Right ventricle myocardium inferior (tissue), 1 donor: Measurements from ENCODE around the gene TGM1. TPM values are rescaled to one million over a fixed set of nuclear protein-coding genes. Genes with fewer than 3 reads are reported as not detected.
"Not testable (repeated sequence)": the region's sequence is repeated elsewhere in the genome, so short reads cannot be mapped to it uniquely, and the experiment has no call there.

Experiments
- ATAC-seq: fragments of 200-7000 bp; cut with Tn5 transposase; one replicate; pipeline ENCODE4 v1.9.1; 2020; ENCODE audit warnings: mild to moderate bottlenecking, moderate library complexity
- DNase-seq: peaks from one replicate; pipeline ENCODE4 v3.0.0; 2021; ENCODE audit errors: missing footprints
- intact Hi-C: fragments of 100-400 bp; cut with DNase I; formaldehyde crosslinking; loops from one replicate; pipeline ENCODE4 v1.11.0; 2022
- total RNA-seq: library from RNA; stranded (reverse); fragmentation: NEBNext Ultra II Directional; extraction: Animal tissue kit (Norgen Biotek cat#: 25700); gene quantifications from one replicate; pipeline ENCODE4 v1.2.1, GENCODE V29; 2021
- donor health status: DM: no; HTN: yes; CAD: no; lungs with severe emphysema.

Gene TGM1
- total RNA-seq, 1 donor from 2014 or later, result 1.1 TPM

DNA sequence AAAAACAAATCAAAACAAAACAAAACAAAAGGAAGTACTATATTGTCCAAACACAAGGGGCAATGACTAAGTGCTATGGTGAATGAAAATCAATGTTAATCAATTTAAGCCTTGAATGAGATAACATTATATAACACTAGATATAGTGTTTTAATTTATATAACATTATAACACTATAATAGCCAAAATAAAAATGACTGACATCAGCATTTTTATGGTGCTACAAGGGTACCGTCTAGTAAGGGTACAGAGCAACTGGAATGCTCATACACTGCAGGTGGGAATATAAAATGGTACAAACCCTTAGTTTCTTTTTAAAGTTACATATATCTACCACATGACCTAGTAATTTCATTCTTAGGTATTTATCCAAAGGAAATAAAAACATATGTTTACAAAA, 36.5 kb downstream of the TGM1 start:
- DNase-seq, result no peak
- intact Hi-C loops, result no loop called here
- no peak for ATAC-seq

DNA sequence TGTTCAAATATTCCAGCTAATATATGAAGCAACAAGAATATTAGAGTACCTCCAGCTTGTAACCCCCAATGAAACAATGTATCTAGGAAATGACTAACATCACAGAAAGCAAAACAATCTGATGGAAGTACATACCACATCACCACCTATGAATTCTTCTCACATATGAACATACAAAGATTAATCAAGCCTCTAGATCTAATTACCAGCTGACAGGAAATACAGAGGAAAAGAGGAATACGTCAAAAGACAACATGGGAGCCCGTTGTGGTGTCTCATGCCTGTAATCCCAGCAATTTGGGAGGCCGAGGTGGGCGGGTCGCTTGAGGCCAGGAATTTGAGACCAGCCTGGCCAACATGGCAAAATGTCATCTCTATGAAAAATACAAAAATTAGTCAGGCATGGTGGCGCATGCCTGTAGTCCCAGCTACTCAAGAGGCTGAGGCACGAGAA, 38.3 kb downstream of the TGM1 start:
- intact Hi-C loops, result no loop called here
- no peak for ATAC-seq
- DNase-seq, result no peak

- intact Hi-C loops, ATAC-seq, DNase-seq: not testable (repeated sequence)
Observed at GRCh38 chr14:24222987-24223386, 40.0 kb downstream of the TGM1 start.

DNA sequence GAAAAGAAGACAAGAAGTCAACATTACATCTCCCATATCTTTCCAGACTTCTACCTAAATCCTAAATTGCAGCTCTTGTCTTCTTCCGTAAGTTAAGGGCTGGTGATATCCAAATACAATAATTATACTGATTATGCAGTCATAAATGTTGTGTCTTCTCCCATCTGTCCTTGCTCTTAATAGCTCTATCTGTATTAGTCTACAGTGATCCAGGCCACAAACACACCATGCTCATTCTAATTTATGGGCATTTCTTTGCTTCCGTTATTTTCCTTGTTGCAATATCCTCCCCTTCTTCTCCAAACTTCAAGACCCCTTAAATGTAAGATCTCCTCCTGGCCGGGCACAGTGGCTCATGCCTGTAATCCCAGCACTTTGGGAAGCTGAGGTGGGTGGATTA, 43.5 kb downstream of the TGM1 start:
- no peak for DNase-seq
- no peak for ATAC-seq
- intact Hi-C loops, result no loop called here

DNA sequence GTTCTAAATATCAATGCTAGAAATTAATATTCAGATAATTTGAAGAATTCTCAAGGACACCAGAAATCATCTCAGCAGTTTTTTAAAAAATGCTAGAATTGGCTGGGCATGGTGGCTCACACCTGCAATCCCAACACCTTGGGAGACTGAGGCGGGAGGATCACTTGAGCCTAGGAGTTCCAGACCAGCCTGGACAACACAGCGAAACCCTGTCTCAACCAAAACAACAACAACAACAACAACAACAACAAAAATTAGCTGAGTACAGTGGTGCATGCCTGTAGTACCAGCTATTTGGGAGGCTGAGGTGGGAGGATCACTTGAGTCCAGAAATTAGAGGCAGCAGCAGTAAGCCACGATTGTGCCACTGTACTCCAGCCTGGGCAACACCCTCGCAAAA, 43.9 kb downstream of the TGM1 start:
- no peak for DNase-seq
- no peak for ATAC-seq
- intact Hi-C loops, result no loop called here

GRCh38 chr14:24216876-24217275, 46.1 kb downstream of the TGM1 start:
- DNase-seq, ATAC-seq: not testable (repeated sequence)
- intact Hi-C loops, result loop anchor here (2.0 kb wide), 1 partner anchor 16 kb away; the partner anchor contains the start of genes GMPR2 and NEDD8

DNA sequence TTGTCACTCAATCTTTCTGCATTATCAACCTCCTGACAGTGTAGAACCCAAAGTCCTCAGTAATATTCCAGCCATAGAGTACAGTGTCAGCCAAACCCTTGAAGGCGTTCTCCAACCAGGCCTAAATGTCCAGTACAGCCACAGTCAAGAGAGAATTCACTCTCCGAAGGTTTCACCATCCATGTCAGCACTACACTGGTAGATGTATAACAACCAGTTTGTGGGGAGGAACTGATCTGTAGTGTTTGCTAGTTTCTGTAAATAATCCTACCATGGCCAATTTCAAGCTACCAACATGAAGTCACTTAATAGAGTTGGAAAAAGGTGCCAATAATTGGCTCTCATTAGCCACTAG, 46.7 kb downstream of the TGM1 start:
- no peak for ATAC-seq
- no peak for DNase-seq
- intact Hi-C loops, result loop anchor here (2.0 kb wide), 1 partner anchor 16 kb away; the partner anchor contains the start of genes GMPR2 and NEDD8

GRCh38 chr14:24215495-24216344, 47.3 kb downstream of the TGM1 start, which contains the start of gene MDP1:
Gene MDP1 (minus strand): TSS chr14:24216066. CDS start chr14:24215955, 111 bp downstream.
- intact Hi-C loops, result loop anchor here (2.0 kb wide), 2 partner anchors 17 to 27 kb away; partner anchors contain the start of genes GMPR2, NEDD8 and TINF2
- ATAC-seq (peak; percentile 82), DNase-seq (peak; percentile 94)

GRCh38 chr14:24213866-24214662, 48.9 kb downstream of the TGM1 start:
- DNase-seq, result no peak
- no peak for ATAC-seq
- intact Hi-C loops, result loop anchor here (2.0 kb wide), 1 partner anchor 29 kb away; the partner anchor contains the start of gene TINF2

- intact Hi-C loops, result no loop called here
- ATAC-seq, result peak; percentile 91
- DNase-seq, result peak; percentile 98
Observed at GRCh38 chr14:24212924-24213865, 49.8 kb downstream of the TGM1 start, which contains the start of gene CHMP4A. Gene CHMP4A (minus strand): TSS chr14:24213488. CDS start chr14:24213439, 49 bp downstream.

DNA sequence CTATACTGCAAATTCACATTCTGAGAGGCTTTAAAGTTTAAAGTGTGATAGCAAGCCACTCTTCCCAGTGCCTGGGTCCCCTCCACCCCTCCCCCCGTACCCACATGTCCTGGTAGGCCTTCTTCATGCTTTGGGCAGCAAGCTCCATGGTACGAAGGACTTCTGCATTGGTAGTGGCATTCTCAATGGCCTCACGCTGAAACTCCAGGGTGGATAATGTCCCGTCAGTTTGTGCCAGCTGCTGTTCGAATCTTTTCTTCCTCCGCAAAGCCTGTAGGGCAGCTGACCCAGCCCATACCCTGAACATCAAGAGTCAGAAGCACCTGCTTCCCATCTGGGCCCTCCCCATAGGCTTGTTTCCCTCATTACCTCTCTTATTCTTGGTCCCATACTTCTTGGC, 51.7 kb downstream of the TGM1 start:
- ATAC-seq, result no peak
- no peak for DNase-seq
- intact Hi-C loops, result no loop called here

DNA sequence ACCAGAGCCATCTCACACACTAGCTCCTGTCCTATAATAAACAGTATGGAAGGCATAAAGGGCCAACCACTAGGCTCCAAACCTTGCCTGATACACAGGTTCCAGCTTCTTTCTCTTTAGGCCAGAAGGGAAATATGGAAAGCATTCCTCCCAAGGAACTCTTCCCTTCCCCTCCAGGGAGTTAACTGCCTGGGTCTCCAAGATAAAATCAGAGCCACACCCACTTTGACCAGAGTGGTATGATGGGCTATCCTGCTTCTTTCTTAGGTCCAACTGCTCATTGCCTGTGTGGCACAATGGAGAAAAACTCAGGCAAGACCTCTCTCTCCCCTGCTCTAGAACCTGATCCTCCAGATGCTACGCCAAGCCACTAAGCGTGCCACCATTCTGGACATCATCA, 55.4 kb downstream of the TGM1 start:
- DNase-seq (no peak), ATAC-seq (no peak)
- intact Hi-C loops, result no loop called here

- ATAC-seq (no peak), DNase-seq (no peak)
- intact Hi-C loops, result no loop called here
Observed at GRCh38 chr14:24207104-24207551, 55.8 kb downstream of the TGM1 start.

GRCh38 chr14:24206260-24207103, 56.5 kb downstream of the TGM1 start:
- intact Hi-C loops, result no loop called here
- ATAC-seq, result peak; percentile 11
- no peak for DNase-seq

DNA sequence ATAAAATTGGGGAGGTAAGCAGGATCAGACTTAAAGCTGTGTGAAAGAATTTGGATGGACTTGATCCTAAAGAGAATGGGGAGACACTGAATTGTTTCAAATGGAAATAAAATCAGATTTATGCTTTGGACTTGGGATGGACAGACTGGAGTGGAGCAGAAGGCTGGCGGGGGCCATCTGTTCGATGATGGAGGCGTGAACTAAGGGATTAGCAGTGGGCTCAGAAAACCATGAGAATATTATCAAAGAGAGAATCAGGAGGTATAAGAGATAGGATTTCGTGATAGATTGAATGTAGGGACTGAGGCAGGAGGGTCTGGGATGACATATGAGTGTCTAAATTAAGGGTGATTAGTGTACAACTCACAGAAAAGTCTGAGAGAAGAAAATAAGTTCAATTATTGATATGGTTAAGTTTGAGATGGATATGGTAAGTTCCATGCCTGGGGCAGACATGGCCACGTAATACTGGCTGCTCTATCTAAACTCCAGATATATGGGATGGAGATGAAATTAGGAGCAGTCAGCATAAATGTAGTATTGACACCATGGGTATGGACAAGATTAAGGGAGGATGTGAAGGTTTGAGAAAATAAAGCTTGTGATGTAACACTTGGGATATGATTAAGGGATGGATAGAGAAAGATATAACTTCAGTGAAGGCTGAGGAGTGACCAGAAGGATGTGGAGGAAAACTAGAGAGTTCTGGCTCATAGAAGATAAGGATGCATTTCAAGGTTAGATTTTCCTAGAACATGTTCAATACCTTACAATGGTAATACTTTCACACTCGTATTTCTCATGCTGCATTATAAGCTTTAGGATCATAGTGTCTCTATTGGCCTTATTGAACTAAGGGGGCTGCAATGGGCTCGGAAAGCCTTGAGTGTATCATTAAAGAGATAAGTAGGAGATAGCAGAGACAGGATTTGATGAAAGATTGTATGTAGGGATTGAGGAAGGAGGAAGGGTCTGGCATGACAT, 58.5 kb downstream of the TGM1 start:
- intact Hi-C loops, result no loop called here
- ATAC-seq (no peak), DNase-seq (no peak)

DNA sequence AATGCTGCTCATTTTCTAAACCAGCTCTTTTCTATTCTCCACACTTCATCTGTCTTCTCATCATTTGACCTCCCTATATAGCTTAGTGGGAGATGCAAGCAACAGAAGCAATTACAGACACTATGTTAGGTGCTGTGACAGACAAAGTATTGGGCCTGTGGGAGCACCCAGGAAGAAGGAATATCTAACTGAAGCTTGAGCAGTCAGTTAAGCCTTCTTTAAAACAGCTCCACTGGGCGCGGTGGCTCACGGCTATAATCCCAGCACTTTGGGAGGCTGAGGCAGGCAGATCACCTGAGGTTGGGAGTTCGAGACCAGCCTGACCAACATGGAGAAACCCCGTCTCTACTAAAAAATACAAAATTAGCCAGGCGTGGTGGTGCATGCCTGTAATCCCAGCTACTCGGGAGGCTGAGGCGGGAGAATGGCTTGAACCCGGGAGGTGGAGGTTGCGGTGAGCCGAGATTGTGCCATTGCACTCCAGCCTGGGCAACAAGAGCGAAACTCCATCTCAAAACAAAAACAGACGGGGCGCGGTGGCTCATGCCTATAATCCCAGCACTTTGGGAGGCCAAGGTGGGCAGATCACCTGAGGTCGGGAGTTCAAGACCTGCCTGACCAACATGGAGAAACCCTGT, 59.6 kb downstream of the TGM1 start:
- ATAC-seq, intact Hi-C loops, DNase-seq: not testable (repeated sequence)
